ENCODE results near the gene ADAM12.

DNA sequence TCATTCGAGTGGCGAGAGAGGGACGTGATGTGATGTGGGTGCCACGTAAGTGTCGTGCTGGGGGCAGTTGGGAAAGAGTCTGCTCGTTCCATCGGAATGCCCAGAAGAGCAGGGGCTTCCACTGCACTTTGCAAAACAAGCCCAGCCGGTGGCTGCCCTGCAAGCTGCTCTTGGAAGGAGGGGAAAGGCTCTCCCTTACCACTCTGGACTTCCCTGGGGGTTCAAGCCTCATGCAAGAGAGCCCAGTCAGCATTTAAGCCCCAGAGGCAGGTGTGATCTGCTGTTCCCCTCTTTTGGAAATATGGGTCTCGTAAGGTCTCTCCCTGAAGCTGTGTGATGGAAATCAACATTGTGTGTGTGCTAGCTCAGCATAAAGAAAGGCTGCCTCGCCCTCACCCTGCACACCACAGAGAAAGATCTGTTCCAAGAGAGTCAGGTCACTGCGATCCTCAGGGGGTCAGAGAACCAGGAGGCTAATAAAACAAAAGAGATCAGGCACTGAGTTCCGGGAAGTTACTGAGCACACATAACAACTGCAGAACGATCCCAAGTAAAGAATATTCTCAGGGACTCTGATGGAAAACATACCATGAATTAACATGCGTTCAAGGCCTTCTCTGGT is 212.5 kb downstream of the ADAM12 start:
- TF ChIP-seq POLR2A (conservative IDR thresholded peaks at IDR 0.05) (no peak), ZNF253 (CRISPR knock-in tag; conservative IDR thresholded peaks at IDR 0.05) (no peak), RCOR1 (IDR thresholded peaks at IDR 0.05; ENCODE audit: borderline replicate concordance in 1 of 2, low read depth in 2 of 2, low read length in 2 of 2) (no peak)

Measured in K562 (cell line).